SK-N-SH (cell line): ENCODE measurements around the gene UNC5CL. TPM values are rescaled to one million over a fixed set of nuclear protein-coding genes. Genes with fewer than 3 reads are reported as not detected.

Source experiments
- CTCF ChIA-PET: fragments of 300-600, 350-600 bp; formaldehyde crosslinking; extraction: SDS; loops from one replicate; lab custom pipeline; 2021; lab: Yijun Ruan, JAX
- POLR2A ChIA-PET: fragments of 350-600 bp; sonication (Branson Sonifier 250); formaldehyde crosslinking; extraction: SDS; loops from one replicate; lab custom pipeline; 2020; ENCODE audit warnings: antibody characterized with exemption, inconsistent platforms; lab: Yijun Ruan, JAX
- DNase-seq: peaks from one replicate; pipeline ENCODE4 v3.0.0; 2012
- H2AFZ ChIP-seq: fragments of 200-600 bp; sonication (generic); 2 replicates; pipeline ENCODE4 v1.8.1; 2016; ENCODE audit warnings: antibody characterized with exemption, mild to moderate bottlenecking, low read depth
- H3F3A ChIP-seq: fragments of 200-600 bp; sonication (generic); replicated peaks from 2 replicates; pipeline ENCODE3; 2016; ENCODE audit warnings: antibody characterized with exemption, mild to moderate bottlenecking; ENCODE audit not compliant: insufficient read depth
- H3K27ac ChIP-seq, 2 experiments: fragments of 200-500 bp in 1 of 2; fragments of 200-600 bp in 1 of 2; sonication (Bioruptor generic) in 1 of 2; sonication (generic), shearing (Covaris generic) in 1 of 2; 2 replicates each; pipeline versions ENCODE4 v1.5.1 to v1.6.1; 2014 to 2016; ENCODE audit warnings: low read depth in 2 of 2, inconsistent platforms in 1 of 2, low read length in 1 of 2, mild to moderate bottlenecking in 1 of 2, mixed read lengths in 1 of 2
- H3K27me3 ChIP-seq: fragments of 200-600 bp; sonication (generic), shearing (Covaris generic); 2 replicates; pipeline ENCODE4 v1.6.1; 2016; ENCODE audit warnings: mixed run types; ENCODE audit not compliant: insufficient read depth
- H3K36me3 ChIP-seq, 2 experiments: fragments of 200-500 bp in 1 of 2; fragments of 200-600 bp in 1 of 2; sonication (Bioruptor generic) in 1 of 2; sonication (generic) in 1 of 2; replicated peaks in 1 of 2; 2 replicates each; pipeline versions ENCODE3 to v1.5.1; 2014 to 2016; ENCODE audit warnings: low read length in 1 of 2, mild to moderate bottlenecking in 1 of 2; ENCODE audit not compliant: insufficient read depth in 2 of 2, control insufficient read depth in 1 of 2
- H3K4me1 ChIP-seq, 2 experiments: fragments of 200-500 bp in 1 of 2; fragments of 200-600 bp in 1 of 2; sonication (Bioruptor generic) in 1 of 2; sonication (generic), shearing (Covaris generic) in 1 of 2; 2 replicates each; pipeline versions ENCODE4 v1.5.1 to v1.6.1; 2014 to 2016; ENCODE audit warnings: low read depth in 1 of 2, low read length in 1 of 2, mixed run types in 1 of 2; ENCODE audit not compliant: insufficient read depth in 2 of 2, control insufficient read depth in 1 of 2
- H3K4me2 ChIP-seq: fragments of 200-600 bp; sonication (generic), shearing (Covaris generic); 2 replicates; pipeline ENCODE4 v1.6.1; 2017; ENCODE audit warnings: mixed run types
- H3K4me3 ChIP-seq, 2 experiments: fragments of 200-500 bp in 1 of 2; fragments of 200-600 bp in 1 of 2; sonication (Bioruptor generic) in 1 of 2; sonication (generic), shearing (Covaris generic) in 1 of 2; 2 replicates each; pipeline versions ENCODE4 v1.5.1 to v1.8.1; 2014 to 2016; ENCODE audit warnings: low read depth in 2 of 2, inconsistent platforms in 1 of 2, low read length in 1 of 2, mild to moderate bottlenecking in 1 of 2, mixed read lengths in 1 of 2, moderate library complexity in 1 of 2
- H3K79me2 ChIP-seq: fragments of 200-600 bp; sonication (generic); 2 replicates; pipeline ENCODE4 v1.8.1; 2017; ENCODE audit warnings: mild to moderate bottlenecking; ENCODE audit not compliant: insufficient read depth
- H3K9ac ChIP-seq: fragments of 200-600 bp; sonication (generic); 2 replicates; pipeline ENCODE4 v1.6.1; 2017; ENCODE audit warnings: mixed run types
- H3K9me2 ChIP-seq: fragments of 200-600 bp; sonication (generic); 2 replicates; pipeline ENCODE4 v1.6.1; 2017; ENCODE audit warnings: mixed run types
- H3K9me3 ChIP-seq: fragments of 200-600 bp; sonication (generic); 2 replicates; pipeline ENCODE4 v1.6.1; 2017; ENCODE audit warnings: mixed run types, mild to moderate bottlenecking, moderate library complexity
- H4K20me1 ChIP-seq: fragments of 200-600 bp; sonication (generic); 2 replicates; pipeline ENCODE4 v1.6.1; 2017; ENCODE audit warnings: mild to moderate bottlenecking, mixed run types; ENCODE audit not compliant: insufficient read depth
- ELF1 ChIP-seq: IDR thresholded peaks from 2 replicates; pipeline ENCODE4 v1.4.0; 2012
- EP300 ChIP-seq, 2 experiments: IDR thresholded peaks; 2 replicates each; pipeline versions ENCODE4 v1.4.0 to v1.6.1; 2012; ENCODE audit warnings: borderline replicate concordance in 1 of 2, low read depth in 1 of 2, low read length in 1 of 2
- MEF2A ChIP-seq: IDR thresholded peaks from 2 replicates; pipeline ENCODE4 v1.4.0; 2012; ENCODE audit warnings: low read depth, borderline replicate concordance
- MXI1 ChIP-seq: IDR thresholded peaks from 2 replicates; pipeline ENCODE4 v1.6.1; 2012; ENCODE audit warnings: mild to moderate bottlenecking, low read depth, low read length, improper control_type of control experiment
- POLR2AphosphoS5 ChIP-seq: IDR thresholded peaks from 2 replicates; pipeline ENCODE4 v1.6.1; 2012; ENCODE audit warnings: low read depth, low read length
- WGBS: methylation state at CpG from one replicate; pipeline ENCODE4 v1.1.6; 2017; ENCODE audit warnings: low lambda C conversion rate; 5-methylcytosine and 5-hydroxymethylcytosine counted together
- polyA plus RNA-seq, 3 experiments: library from polyadenylated mRNA; depleted of rRNA; stranded (reverse); fragments of >200 nt; gene quantifications; 2 replicates each; pipeline ENCODE4 v1.2.3, GENCODE V29; 2012
- TF ChIP-seq, protein P1 (sequence below): fragments of 200-600 bp; sonication (generic); IDR thresholded peaks from 2 replicates; pipeline ENCODE4 v1.6.1; 2017; ENCODE audit warnings: antibody characterized with exemption, mild to moderate bottlenecking, moderate library complexity
- TF ChIP-seq, protein P2 (sequence below): fragments of 150-350 bp; IDR thresholded peaks from 2 replicates; pipeline ENCODE4 v1.6.1; 2017; ENCODE audit warnings: antibody characterized with exemption, low read length, low read depth, borderline replicate concordance

The UNC5CL gene
- polyA plus RNA-seq, 1 of the 3 experiments (the other 2 are of a cell fraction) = 0.10 TPM

DNA sequence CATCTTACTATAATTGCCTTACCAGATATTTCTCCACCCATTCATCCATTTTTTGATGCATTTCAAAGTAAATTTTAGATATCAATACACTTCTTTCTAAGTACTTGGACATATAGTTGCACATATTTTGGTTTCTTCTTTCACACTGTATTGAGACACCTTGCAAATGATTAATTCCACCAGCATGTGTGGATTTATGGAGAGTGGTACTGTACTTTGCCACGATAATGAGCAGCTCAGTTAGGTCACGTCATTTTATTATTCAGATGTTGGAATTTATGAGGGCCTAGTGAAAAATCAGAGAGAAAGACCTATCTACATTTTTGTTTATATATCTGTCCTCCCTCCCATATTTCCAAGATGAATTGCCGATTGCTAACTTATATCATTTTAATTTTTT, 39.1 kb upstream of the UNC5CL start:
- H3K27me3 ChIP-seq = no peaks in the 10 kb centered on the region
- no peak overlapping the region for H3K4me2 ChIP-seq
- peaks cover 58% of the 10 kb centered on the region for H4K20me1 ChIP-seq
- no peaks in the 10 kb centered on the region for H3K9me2 ChIP-seq
- H3K4me1 ChIP-seq = peaks cover 18 to 23% of the 10 kb centered on the region in 2 experiments
- H3K9me3 ChIP-seq = no peaks in the 10 kb centered on the region
- H3K27ac ChIP-seq = no peak overlapping the region
- peaks cover 98% of the 10 kb centered on the region for H3K79me2 ChIP-seq
- peaks cover 34 to 54% of the 10 kb centered on the region in 2 experiments for H3K36me3 ChIP-seq
- no peak overlapping the region for H3K9ac ChIP-seq
- no peak for TF ChIP-seq MEF2A
- TF ChIP-seq ELF1 = no peak
- TF ChIP-seq, protein P1, sequence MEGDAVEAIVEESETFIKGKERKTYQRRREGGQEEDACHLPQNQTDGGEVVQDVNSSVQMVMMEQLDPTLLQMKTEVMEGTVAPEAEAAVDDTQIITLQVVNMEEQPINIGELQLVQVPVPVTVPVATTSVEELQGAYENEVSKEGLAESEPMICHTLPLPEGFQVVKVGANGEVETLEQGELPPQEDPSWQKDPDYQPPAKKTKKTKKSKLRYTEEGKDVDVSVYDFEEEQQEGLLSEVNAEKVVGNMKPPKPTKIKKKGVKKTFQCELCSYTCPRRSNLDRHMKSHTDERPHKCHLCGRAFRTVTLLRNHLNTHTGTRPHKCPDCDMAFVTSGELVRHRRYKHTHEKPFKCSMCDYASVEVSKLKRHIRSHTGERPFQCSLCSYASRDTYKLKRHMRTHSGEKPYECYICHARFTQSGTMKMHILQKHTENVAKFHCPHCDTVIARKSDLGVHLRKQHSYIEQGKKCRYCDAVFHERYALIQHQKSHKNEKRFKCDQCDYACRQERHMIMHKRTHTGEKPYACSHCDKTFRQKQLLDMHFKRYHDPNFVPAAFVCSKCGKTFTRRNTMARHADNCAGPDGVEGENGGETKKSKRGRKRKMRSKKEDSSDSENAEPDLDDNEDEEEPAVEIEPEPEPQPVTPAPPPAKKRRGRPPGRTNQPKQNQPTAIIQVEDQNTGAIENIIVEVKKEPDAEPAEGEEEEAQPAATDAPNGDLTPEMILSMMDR = no peak
- TF ChIP-seq, protein P2, sequence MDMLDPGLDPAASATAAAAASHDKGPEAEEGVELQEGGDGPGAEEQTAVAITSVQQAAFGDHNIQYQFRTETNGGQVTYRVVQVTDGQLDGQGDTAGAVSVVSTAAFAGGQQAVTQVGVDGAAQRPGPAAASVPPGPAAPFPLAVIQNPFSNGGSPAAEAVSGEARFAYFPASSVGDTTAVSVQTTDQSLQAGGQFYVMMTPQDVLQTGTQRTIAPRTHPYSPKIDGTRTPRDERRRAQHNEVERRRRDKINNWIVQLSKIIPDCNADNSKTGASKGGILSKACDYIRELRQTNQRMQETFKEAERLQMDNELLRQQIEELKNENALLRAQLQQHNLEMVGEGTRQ = no peak
- TF ChIP-seq MXI1 = no peak
- no peak for DNase-seq
- peaks cover 13% of the 10 kb centered on the region for H3F3A ChIP-seq
- no peak overlapping the region for H2AFZ ChIP-seq
- POLR2A ChIA-PET = no interaction called here
- no peak overlapping the region for H3K4me3 ChIP-seq
- CTCF ChIA-PET = no interaction called here
- WGBS = over 99% methylated on average over 3 of the region's 3 CpGs

DNA sequence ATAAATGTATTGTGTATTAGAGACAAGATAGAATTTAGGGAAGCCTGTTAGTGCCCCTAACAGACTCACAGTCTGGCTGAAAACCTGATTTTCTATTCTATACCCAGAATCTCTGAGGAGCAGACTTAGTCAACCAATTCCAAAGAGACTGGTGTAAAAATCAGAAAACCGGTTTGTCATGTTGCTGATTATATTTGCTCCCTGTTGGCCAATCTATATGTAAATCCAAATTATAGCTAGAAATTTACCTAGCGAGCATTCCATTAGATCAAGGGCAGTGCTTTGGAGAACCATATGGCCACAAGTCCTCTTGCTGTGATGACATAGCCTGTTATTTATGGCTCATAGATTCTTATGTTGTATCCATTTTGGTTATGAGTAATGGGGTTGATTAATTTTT, 38.5 kb upstream of the UNC5CL start:
- no peaks in the 10 kb centered on the region for H3K9me2 ChIP-seq
- peaks cover 13% of the 10 kb centered on the region for H3F3A ChIP-seq
- POLR2A ChIA-PET = no interaction called here
- TF ChIP-seq POLR2AphosphoS5 = no peak
- no peak for TF ChIP-seq EP300 (IDR thresholded peaks at IDR 0.05; ENCODE audit: borderline replicate concordance in 1 of 2, low read depth in 1 of 2, low read length in 1 of 2)
- TF ChIP-seq, protein P2 = no peak
- H4K20me1 ChIP-seq = peaks cover 57% of the 10 kb centered on the region
- H3K9me3 ChIP-seq = no peaks in the 10 kb centered on the region
- H3K27ac ChIP-seq = no peak overlapping the region
- no peak overlapping the region for H2AFZ ChIP-seq
- no peak overlapping the region for H3K4me3 ChIP-seq
- no peaks in the 10 kb centered on the region for H3K27me3 ChIP-seq
- H3K9ac ChIP-seq = no peak overlapping the region
- H3K79me2 ChIP-seq = peaks cover 92% of the 10 kb centered on the region
- no peak overlapping the region for H3K4me2 ChIP-seq
- H3K36me3 ChIP-seq = peaks cover 29 to 48% of the 10 kb centered on the region in 2 experiments
- CTCF ChIA-PET = interaction anchor here (1.3 kb wide), 1 partner anchor 15 kb away, joined by 7 read pairs; no protein-coding TSS in a partner anchor
- DNase-seq = no peak
- 100% methylated on average over 2 of the region's 2 CpGs for whole genome bisulfite sequencing
- H3K4me1 ChIP-seq = peaks cover 18 to 23% of the 10 kb centered on the region in 2 experiments
